Fibroblast of villous mesenchyme (primary cell): ENCODE data around the gene AFDN. TPM values are rescaled to one million over a fixed set of nuclear protein-coding genes. Genes with fewer than 3 reads are reported as not detected.

Experiments
- DNase-seq: peaks from one replicate; pipeline ENCODE4 v3.0.0-alpha.2; 2010; ENCODE audit warnings: low read depth
- H3K4me3 ChIP-seq: 2 replicates; pipeline ENCODE4 v1.5.1; 2011; ENCODE audit warnings: low read depth, mild to moderate bottlenecking, low read length
- CTCF ChIP-seq: IDR thresholded peaks from 2 replicates; pipeline ENCODE4 v1.5.1; 2012; ENCODE audit warnings: low read depth, mild to moderate bottlenecking, low read length; ENCODE audit not compliant: insufficient read depth
- total RNA-seq: library from RNA; depleted of rRNA; stranded (reverse); fragments of >200 nt; gene quantifications from 2 replicates; pipeline ENCODE4 v1.2.3, GENCODE V29; 2012

Gene AFDN
- total RNA-seq, 1 donor = 37.1 TPM

DNA sequence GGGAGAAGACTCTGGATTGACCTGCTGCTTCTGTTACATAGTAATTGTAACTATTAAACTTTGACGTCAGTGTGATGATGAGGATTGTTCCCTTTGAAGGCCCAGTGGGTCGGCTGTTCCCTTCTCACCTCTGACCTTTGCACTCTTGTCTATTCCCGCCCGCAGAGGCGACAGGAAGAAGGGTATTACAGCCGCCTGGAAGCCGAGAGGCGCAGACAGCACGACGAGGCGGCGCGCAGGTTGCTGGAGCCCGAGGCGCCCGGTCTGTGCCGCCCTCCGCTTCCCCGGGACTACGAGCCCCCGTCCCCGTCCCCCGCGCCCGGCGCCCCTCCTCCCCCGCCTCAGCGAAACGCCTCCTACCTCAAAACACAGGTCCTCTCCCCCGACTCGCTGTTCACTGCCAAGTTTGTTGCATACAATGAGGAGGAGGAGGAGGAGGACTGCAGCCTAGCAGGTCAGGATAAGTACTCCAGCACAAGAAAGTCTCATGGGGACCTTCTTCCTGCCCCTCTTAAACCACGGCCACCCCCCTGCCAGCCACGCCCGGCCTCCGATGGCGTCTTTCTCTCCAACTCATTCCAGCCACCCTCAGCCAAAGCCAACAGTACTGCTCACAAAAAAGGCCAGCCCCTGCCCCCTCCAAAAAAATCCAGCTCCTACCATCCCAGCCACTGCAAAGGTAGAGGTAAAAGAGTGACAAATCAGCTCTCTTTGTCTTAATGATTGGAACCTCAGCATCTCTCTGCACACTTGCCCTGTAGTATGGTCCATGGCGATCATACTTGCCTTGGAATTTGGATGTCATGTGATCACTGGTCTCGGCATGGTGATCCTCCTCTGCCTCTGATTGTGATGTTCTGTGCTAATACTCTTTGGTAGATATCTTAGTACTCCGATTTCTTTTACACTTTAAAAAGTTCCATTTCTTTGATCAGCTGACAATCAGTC lies 139.2 kb downstream of the AFDN start:
- H3K4me3 ChIP-seq = no peak overlapping the region
- TF ChIP-seq CTCF = no peak
- DNase-seq = no peak

GRCh38 chr6:167966540-167966905 lies 139.8 kb downstream of the AFDN start:
- no peak for TF ChIP-seq CTCF
- DNase-seq = no peak
- H3K4me3 ChIP-seq = no peak overlapping the region

DNA sequence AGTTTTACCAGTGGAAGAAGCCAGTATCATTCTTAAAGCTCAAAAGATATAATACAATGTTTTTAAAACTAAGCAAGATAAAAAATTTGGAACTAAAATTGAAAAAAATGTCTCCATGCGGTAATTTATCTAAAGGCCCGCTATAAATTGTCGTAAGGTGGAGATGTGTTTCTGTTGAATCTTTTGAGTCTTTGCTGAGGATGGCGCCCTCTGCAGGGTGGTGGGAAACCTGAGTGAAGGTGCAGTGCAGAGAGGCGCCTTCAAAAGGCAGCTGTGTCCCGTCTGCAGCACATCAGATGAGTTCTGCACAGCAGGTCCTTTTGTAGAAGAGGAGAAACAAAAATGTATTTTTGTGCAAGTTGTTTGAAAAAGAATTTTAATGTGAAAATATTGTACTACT lies 141.4 kb downstream of the AFDN start:
- TF ChIP-seq CTCF = peak; percentile 34
- DNase-seq = peak; percentile 7
- H3K4me3 ChIP-seq = no peak overlapping the region

DNA sequence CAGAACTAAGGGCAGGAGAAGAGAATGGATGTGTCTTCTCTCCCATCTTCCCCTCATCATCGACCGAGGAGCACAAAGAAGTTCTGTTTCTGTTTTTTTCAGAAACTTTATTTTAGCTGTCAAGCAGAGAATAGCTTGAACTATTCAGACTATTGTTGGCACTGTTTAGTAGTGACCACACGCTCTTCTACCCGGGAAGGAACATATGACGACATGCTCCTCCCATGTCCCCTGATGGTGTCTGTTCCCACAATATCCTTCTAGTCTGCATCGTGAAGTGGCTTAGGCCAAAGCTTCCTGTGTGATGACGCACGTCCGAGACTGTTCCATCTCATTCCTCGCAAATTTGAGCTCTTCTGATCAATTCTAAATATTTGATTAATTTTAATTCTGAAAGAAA lies 143.5 kb downstream of the AFDN start:
- TF ChIP-seq CTCF = no peak
- no peak overlapping the region for H3K4me3 ChIP-seq
- no peak for DNase-seq

DNA sequence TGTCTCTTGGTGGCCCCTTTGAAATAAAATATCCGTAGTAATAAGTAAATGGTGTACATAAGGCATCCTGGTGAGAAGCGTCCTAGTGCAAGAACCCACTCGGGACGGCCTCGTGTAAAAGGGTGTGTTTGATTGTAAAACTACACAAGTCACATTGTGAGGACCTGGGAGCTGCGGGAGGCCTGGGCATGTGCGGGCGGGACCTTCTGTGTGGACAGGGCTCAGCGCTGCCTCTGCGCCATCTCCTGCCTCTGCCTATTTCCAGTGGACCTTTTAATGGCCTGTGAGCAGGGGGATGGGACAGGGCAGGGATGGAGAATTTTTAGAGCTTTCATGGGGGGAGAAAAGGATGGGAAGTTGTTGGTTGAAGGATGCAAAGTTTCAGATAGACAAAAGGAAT lies 145.5 kb downstream of the AFDN start:
- H3K4me3 ChIP-seq = no peak overlapping the region
- no peak for DNase-seq
- no peak for TF ChIP-seq CTCF

- H3K4me3 ChIP-seq = no peak overlapping the region
- no peak for DNase-seq
- TF ChIP-seq CTCF = no peak
Measured at GRCh38 chr6:167973148-167973885, 146.6 kb downstream of the AFDN start.
